HG03342 (cell line): ENCODE results near the gene CKMT2.

Experiments used
- ATAC-seq: cut with Tn5 transposase; IDR thresholded peaks from one replicate; pipeline ENCODE4 v1.9.1; 2021; ENCODE audit warnings: mild to moderate bottlenecking, moderate library complexity; ENCODE audit not compliant: unreplicated experiment

CKMT2 gene

GRCh38 chr5:81302596-81302995 lies 69.5 kb downstream of the CKMT2 start:
- ATAC-seq: no peak

- no peak for ATAC-seq
Observed at GRCh38 chr5:81303563-81303962, 70.4 kb downstream of the CKMT2 start.

- no peak for ATAC-seq
Observed at GRCh38 chr5:81305785-81306184, 72.7 kb downstream of the CKMT2 start.

- no peak for ATAC-seq
Observed at GRCh38 chr5:81308836-81309235, 75.7 kb downstream of the CKMT2 start.

GRCh38 chr5:81310402-81311063 lies 77.4 kb downstream of the CKMT2 start:
- no peak for ATAC-seq

- ATAC-seq: no peak
Observed at GRCh38 chr5:81313278-81313677, 80.2 kb downstream of the CKMT2 start.

GRCh38 chr5:81313686-81314085 lies 80.6 kb downstream of the CKMT2 start:
- ATAC-seq: no peak

GRCh38 chr5:81314581-81314980 lies 81.5 kb downstream of the CKMT2 start:
- no peak for ATAC-seq

- no peak for ATAC-seq
Observed at GRCh38 chr5:81315336-81315735, 82.2 kb downstream of the CKMT2 start.

GRCh38 chr5:81315830-81316229 lies 82.7 kb downstream of the CKMT2 start:
- ATAC-seq: no peak
